CD4-positive, alpha-beta T cell (primary cell): ENCODE results near the gene TBX5. TPM values are rescaled to one million over a fixed set of nuclear protein-coding genes. Genes with fewer than 3 reads are reported as not detected.

Experiments used
- ATAC-seq: fragments of 200-7000 bp; cut with Tn5 transposase; one replicate; pipeline ENCODE4 v1.10.0; 2022; ENCODE audit warnings: mild to moderate bottlenecking; ENCODE audit not compliant: poor library complexity
- CTCF ChIA-PET: fragments of 350-600 bp; sonication (Branson Sonifier 250); formaldehyde crosslinking; loops from one replicate; lab custom pipeline; 2021; ENCODE audit warnings: antibody characterized with exemption, inconsistent platforms; lab: Charles Lee
- POLR2A ChIA-PET: fragments of 350-600 bp; sonication (Branson Sonifier 250); formaldehyde crosslinking; loops from one replicate; lab custom pipeline; 2021; ENCODE audit warnings: antibody characterized with exemption, inconsistent platforms; lab: Charles Lee
- DNase-seq, 14 experiments: peaks; one replicate each; pipeline ENCODE4 v3.0.0-alpha.2; 2013 to 2020; ENCODE audit warnings: mixed read lengths in 2 of 14
- H3K27ac ChIP-seq, 2 donors: one replicate each; pipeline versions ENCODE4 v1.5.1 to v1.7.0; 2013; ENCODE audit warnings: low read length in 2 of 2, low read depth in 1 of 2, mild to moderate bottlenecking in 1 of 2
- H3K27me3 ChIP-seq, 2 experiments: 1 replicate in 1 of 2; 2 replicates in 1 of 2; pipeline versions ENCODE4 v1.6.1 to v1.7.0; 2013; ENCODE audit warnings: low read length in 2 of 2, control low read depth in 1 of 2, mild to moderate bottlenecking in 1 of 2, moderate library complexity in 1 of 2; ENCODE audit not compliant: insufficient read depth in 2 of 2, control insufficient read depth in 1 of 2
- H3K36me3 ChIP-seq: one replicate; pipeline ENCODE4 v1.6.1; 2013; ENCODE audit warnings: low read length, control low read depth; ENCODE audit not compliant: insufficient read depth
- H3K4me1 ChIP-seq: one replicate; pipeline ENCODE4 v1.6.1; 2013; ENCODE audit warnings: low read length, control low read depth; ENCODE audit not compliant: insufficient read depth
- H3K4me3 ChIP-seq: one replicate; pipeline ENCODE4 v1.5.1; 2013; ENCODE audit warnings: mild to moderate bottlenecking, low read length, moderate library complexity
- H3K9me3 ChIP-seq, 2 experiments: 1 replicate in 1 of 2; 2 replicates in 1 of 2; pipeline versions ENCODE4 v1.6.1 to v1.7.0; 2013; ENCODE audit warnings: low read length in 2 of 2, mild to moderate bottlenecking in 2 of 2, control low read depth in 1 of 2, moderate library complexity in 1 of 2; ENCODE audit not compliant: control insufficient read depth in 1 of 2, insufficient read depth in 1 of 2
- H3K27ac Mint-ChIP-seq: one replicate; pipeline ENCODE4 v1.8.0; 2020; ENCODE audit warnings: mixed read lengths
- H3K27me3 Mint-ChIP-seq: one replicate; pipeline ENCODE4 v1.8.0; 2021; ENCODE audit warnings: mixed read lengths
- H3K36me3 Mint-ChIP-seq: one replicate; pipeline ENCODE4 v1.8.0; 2021; ENCODE audit warnings: low read depth, mixed read lengths
- H3K4me1 Mint-ChIP-seq: one replicate; pipeline ENCODE4 v1.8.0; 2021; ENCODE audit warnings: low read depth, mixed read lengths
- H3K4me3 Mint-ChIP-seq: one replicate; pipeline ENCODE4 v1.8.0; 2020; ENCODE audit warnings: mild to moderate bottlenecking, mixed read lengths
- H3K9me3 Mint-ChIP-seq: one replicate; pipeline ENCODE4 v1.8.0; 2020; ENCODE audit warnings: mixed read lengths
- intact Hi-C, 2 experiments: fragments of 100-400 bp; cut with DNase I in 1 of 2; cut with micrococcal nuclease in 1 of 2; formaldehyde crosslinking; loops; one replicate each; pipeline versions ENCODE4 v1.15.1 to v1.9.0; 2023 to 2025; cut with DNase I, micrococcal nuclease
- total RNA-seq, 174 experiments: library from RNA in 2 of 174; stranded (reverse) in 2 of 174; gene quantifications; one replicate each; pipeline ENCODE4 v1.2.3 and lab custom pipeline; 2021 to 2026
- TF ChIP-seq, protein P1 (sequence below): fragments of 200-600 bp; IDR thresholded peaks from one replicate; pipeline ENCODE4 v1.8.0; 2022; ENCODE audit warnings: antibody characterized with exemption, mild to moderate bottlenecking

Gene TBX5
- total RNA-seq, 2 experiments from 2014 or later: not detected

DNA sequence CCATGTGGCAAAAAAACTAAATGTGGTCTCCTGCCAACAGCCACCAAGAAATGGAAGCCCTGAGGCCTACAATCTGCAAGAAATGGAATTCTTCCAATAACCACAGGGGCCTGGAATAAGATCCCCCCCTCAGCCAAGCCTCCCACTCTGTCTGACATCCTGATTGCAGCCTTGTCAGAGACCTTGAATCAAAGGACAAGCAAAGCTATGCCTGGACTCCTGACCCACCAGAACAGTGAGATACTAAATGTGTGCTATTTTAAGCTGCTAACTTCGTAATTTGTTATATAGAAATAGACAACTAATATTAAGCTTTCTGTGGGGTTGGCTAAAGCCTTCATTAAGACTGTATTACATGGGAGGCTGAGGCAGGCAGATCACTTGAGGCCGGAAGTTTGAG lies 77.7 kb downstream of the TBX5 start:
- Mint-ChIP-seq H3K4me1 (no peaks in the 10 kb centered on the region), H3K27ac (no peak overlapping the region), H3K36me3 (no peaks in the 10 kb centered on the region), H3K27me3 (no peaks in the 10 kb centered on the region), H3K9me3 (peaks cover 13% of the 10 kb centered on the region), H3K4me3 (no peak overlapping the region)
- Histone ChIP-seq H3K36me3 (no peaks in the 10 kb centered on the region), H3K9me3 (peaks cover 0 to 6% of the 10 kb centered on the region in 2 experiments), H3K4me3 (no peak overlapping the region), H3K27me3 (no peaks in the 10 kb centered on the region), H3K4me1 (no peaks in the 10 kb centered on the region), H3K27ac (no peak overlapping the region)
- ChIA-PET POLR2A (no interaction called here), CTCF (no interaction called here)
- no peak for ATAC-seq
- TF ChIP-seq, protein P1, sequence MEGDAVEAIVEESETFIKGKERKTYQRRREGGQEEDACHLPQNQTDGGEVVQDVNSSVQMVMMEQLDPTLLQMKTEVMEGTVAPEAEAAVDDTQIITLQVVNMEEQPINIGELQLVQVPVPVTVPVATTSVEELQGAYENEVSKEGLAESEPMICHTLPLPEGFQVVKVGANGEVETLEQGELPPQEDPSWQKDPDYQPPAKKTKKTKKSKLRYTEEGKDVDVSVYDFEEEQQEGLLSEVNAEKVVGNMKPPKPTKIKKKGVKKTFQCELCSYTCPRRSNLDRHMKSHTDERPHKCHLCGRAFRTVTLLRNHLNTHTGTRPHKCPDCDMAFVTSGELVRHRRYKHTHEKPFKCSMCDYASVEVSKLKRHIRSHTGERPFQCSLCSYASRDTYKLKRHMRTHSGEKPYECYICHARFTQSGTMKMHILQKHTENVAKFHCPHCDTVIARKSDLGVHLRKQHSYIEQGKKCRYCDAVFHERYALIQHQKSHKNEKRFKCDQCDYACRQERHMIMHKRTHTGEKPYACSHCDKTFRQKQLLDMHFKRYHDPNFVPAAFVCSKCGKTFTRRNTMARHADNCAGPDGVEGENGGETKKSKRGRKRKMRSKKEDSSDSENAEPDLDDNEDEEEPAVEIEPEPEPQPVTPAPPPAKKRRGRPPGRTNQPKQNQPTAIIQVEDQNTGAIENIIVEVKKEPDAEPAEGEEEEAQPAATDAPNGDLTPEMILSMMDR: no peak
- intact Hi-C loops: no loop called here
- DNase-seq: no peak

DNA sequence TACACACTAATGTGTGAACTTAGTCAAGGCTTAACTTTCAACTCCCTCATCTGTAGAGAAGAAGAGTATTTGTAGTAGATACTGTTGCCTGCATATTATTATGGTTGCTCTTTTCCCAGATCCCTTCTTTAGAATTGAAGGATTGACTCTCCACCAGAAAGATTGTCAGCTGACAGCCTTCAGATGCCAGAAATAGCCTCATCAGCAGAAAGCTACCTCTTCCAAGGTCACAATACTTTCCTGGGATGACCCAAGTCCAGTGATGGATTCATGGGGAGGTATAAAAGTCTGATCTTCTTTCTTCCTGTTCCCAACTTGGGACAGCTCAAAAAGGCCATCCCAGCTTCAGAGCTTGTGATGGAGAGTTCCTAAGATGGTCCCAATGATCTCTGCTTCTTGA lies 78.2 kb downstream of the TBX5 start:
- no peak for ATAC-seq
- Mint-ChIP-seq H3K27me3 (no peaks in the 10 kb centered on the region), H3K4me1 (no peaks in the 10 kb centered on the region), H3K9me3 (peaks cover 13% of the 10 kb centered on the region), H3K27ac (no peak overlapping the region), H3K36me3 (no peaks in the 10 kb centered on the region), H3K4me3 (no peak overlapping the region)
- no peaks in the 10 kb centered on the region for H3K27me3 ChIP-seq
- H3K4me3 ChIP-seq: no peak overlapping the region
- no peaks in the 10 kb centered on the region for H3K36me3 ChIP-seq
- no peaks in the 10 kb centered on the region for H3K4me1 ChIP-seq
- intact Hi-C loops: no loop called here
- no peak overlapping the region for H3K27ac ChIP-seq
- TF ChIP-seq, protein P1: no peak
- ChIA-PET CTCF (no interaction called here), POLR2A (no interaction called here)
- H3K9me3 ChIP-seq: peaks cover 0 to 6% of the 10 kb centered on the region in 2 experiments
- DNase-seq: no peak

DNA sequence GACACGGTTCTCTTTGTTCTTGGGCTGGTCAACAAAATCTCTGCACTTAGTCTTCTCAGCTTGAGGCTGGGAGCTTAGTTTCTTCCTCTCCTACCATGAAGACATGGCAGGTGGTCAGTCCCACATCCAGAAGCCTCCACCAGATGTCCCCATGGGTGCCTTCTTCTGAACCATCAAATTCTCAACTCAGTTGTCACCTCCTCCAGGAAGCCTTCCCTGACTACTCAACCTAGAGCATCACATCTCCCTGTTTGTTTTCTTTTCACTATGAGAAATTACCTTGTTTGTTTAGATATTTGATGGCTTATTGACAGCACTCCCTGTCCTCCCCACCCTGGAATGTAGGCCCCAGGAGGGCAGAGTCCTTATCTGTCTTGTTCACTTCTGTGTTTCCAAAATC lies 84.4 kb downstream of the TBX5 start:
- H3K9me3 ChIP-seq: peaks cover 0 to 6% of the 10 kb centered on the region in 2 experiments
- Mint-ChIP-seq H3K4me1 (no peaks in the 10 kb centered on the region), H3K4me3 (no peak overlapping the region), H3K9me3 (no peaks in the 10 kb centered on the region), H3K27ac (no peak overlapping the region), H3K36me3 (no peaks in the 10 kb centered on the region), H3K27me3 (no peaks in the 10 kb centered on the region)
- ATAC-seq (no peak), DNase-seq (no peak)
- intact Hi-C loops: no loop called here
- H3K4me3 ChIP-seq: no peak overlapping the region
- H3K4me1 ChIP-seq: no peaks in the 10 kb centered on the region
- POLR2A ChIA-PET: no interaction called here
- no peak overlapping the region for H3K27ac ChIP-seq
- TF ChIP-seq, protein P1: no peak
- H3K27me3 ChIP-seq: peaks cover 0 to 4% of the 10 kb centered on the region in 2 experiments
- CTCF ChIA-PET: no interaction called here
- H3K36me3 ChIP-seq: no peaks in the 10 kb centered on the region
